HL-60 (cell line): ENCODE data around the gene NPR3.

Experiments
- DNase-seq, 2 experiments: peaks; one replicate each; pipeline ENCODE4 v3.0.0-alpha.2; 2010 to 2020; ENCODE audit warnings: low read depth in 1 of 2, low spot score in 1 of 2
- H3K27ac ChIP-seq: fragments of 250-450 bp; sonication (Bioruptor Pico); replicated peaks from 2 replicates; pipeline ENCODE4 v1.5.1; 2020; ENCODE audit warnings: mild to moderate bottlenecking, moderate library complexity
- H3K27me3 ChIP-seq: fragments of 250-450 bp; sonication (Bioruptor Pico); 2 replicates; pipeline ENCODE4 v1.5.1; 2021; ENCODE audit warnings: mild to moderate bottlenecking, moderate library complexity; ENCODE audit not compliant: insufficient read depth, poor library complexity, severe bottlenecking
- H3K4me3 ChIP-seq: replicated peaks from 2 replicates; pipeline ENCODE4 v1.5.1; 2011; ENCODE audit warnings: mild to moderate bottlenecking, control low read depth, low read length; ENCODE audit not compliant: insufficient read depth
- GABPA ChIP-seq: IDR thresholded peaks from 2 replicates; pipeline ENCODE4 v1.6.1; 2012; ENCODE audit warnings: low read depth
- POLR2AphosphoS5 ChIP-seq: IDR thresholded peaks from 2 replicates; pipeline ENCODE4 v1.6.1; 2012; ENCODE audit warnings: low read depth
- SPI1 ChIP-seq: IDR thresholded peaks from 2 replicates; pipeline ENCODE4 v1.6.1; 2012; ENCODE audit warnings: low read depth, mild to moderate bottlenecking, borderline replicate concordance
- TF ChIP-seq, protein P1 (sequence below): IDR thresholded peaks from one replicate; pipeline ENCODE4 v1.5.1; 2011; ENCODE audit warnings: low read length, control low read depth, inconsistent platforms; ENCODE audit not compliant: insufficient read depth
- TF ChIP-seq, protein P2 (sequence below): IDR thresholded peaks from 2 replicates; pipeline ENCODE4 v1.6.1; 2012; ENCODE audit warnings: low read depth; ENCODE audit not compliant: insufficient replicate concordance

The NPR3 gene

DNA sequence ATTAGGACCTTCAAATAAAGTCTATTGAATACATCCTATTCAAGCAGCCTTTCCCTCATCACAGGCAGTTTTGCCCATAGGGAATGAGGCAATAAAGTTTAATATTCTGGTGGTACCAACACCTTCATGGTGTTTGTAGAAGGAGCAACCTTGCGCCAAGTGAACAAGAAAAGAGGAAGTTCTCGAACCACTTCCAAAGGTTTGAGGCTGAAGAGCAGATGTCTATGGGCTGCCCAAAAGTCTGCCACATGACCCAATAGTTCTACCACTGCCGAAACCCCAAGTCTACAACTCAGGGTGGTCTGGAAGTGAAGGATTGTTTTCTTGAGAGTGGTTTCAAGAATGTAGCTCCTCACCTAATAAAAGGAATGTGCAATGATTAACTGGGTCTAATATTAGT lies 123.1 kb downstream of the NPR3 start:
- no peak for TF ChIP-seq GABPA
- TF ChIP-seq POLR2AphosphoS5, result no peak
- TF ChIP-seq SPI1, result no peak
- TF ChIP-seq, protein P1, sequence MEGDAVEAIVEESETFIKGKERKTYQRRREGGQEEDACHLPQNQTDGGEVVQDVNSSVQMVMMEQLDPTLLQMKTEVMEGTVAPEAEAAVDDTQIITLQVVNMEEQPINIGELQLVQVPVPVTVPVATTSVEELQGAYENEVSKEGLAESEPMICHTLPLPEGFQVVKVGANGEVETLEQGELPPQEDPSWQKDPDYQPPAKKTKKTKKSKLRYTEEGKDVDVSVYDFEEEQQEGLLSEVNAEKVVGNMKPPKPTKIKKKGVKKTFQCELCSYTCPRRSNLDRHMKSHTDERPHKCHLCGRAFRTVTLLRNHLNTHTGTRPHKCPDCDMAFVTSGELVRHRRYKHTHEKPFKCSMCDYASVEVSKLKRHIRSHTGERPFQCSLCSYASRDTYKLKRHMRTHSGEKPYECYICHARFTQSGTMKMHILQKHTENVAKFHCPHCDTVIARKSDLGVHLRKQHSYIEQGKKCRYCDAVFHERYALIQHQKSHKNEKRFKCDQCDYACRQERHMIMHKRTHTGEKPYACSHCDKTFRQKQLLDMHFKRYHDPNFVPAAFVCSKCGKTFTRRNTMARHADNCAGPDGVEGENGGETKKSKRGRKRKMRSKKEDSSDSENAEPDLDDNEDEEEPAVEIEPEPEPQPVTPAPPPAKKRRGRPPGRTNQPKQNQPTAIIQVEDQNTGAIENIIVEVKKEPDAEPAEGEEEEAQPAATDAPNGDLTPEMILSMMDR, result no peak
- TF ChIP-seq, protein P2, sequence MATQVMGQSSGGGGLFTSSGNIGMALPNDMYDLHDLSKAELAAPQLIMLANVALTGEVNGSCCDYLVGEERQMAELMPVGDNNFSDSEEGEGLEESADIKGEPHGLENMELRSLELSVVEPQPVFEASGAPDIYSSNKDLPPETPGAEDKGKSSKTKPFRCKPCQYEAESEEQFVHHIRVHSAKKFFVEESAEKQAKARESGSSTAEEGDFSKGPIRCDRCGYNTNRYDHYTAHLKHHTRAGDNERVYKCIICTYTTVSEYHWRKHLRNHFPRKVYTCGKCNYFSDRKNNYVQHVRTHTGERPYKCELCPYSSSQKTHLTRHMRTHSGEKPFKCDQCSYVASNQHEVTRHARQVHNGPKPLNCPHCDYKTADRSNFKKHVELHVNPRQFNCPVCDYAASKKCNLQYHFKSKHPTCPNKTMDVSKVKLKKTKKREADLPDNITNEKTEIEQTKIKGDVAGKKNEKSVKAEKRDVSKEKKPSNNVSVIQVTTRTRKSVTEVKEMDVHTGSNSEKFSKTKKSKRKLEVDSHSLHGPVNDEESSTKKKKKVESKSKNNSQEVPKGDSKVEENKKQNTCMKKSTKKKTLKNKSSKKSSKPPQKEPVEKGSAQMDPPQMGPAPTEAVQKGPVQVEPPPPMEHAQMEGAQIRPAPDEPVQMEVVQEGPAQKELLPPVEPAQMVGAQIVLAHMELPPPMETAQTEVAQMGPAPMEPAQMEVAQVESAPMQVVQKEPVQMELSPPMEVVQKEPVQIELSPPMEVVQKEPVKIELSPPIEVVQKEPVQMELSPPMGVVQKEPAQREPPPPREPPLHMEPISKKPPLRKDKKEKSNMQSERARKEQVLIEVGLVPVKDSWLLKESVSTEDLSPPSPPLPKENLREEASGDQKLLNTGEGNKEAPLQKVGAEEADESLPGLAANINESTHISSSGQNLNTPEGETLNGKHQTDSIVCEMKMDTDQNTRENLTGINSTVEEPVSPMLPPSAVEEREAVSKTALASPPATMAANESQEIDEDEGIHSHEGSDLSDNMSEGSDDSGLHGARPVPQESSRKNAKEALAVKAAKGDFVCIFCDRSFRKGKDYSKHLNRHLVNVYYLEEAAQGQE, result no peak
- H3K4me3 ChIP-seq, result no peak overlapping the region
- no peak overlapping the region for H3K27ac ChIP-seq
- peaks cover 3% of the 10 kb centered on the region for H3K27me3 ChIP-seq
- no peak for DNase-seq

DNA sequence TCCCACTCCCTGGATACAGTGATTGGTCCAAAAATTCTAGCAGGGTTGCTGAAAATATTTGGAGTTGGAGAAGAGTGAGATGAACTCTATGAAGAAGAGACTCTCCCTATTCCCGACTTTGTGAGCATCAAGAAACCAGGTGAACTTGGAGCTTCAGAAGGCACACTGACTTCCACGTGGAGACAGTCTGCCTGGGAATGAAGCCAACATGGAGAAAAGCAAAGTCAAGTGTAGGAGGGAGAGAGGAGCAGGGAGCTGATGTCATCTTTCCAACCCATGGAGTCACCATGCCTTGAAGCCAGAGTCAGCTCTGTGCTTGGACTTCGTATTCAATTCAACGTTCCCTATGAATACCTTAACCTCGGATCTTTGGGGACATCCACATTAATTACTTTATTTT lies 125.1 kb downstream of the NPR3 start:
- H3K4me3 ChIP-seq, result no peak overlapping the region
- H3K27me3 ChIP-seq, result peaks cover 3% of the 10 kb centered on the region
- TF ChIP-seq, protein P2, result no peak
- no peak for TF ChIP-seq GABPA
- TF ChIP-seq SPI1, result no peak
- TF ChIP-seq, protein P1, result no peak
- TF ChIP-seq POLR2AphosphoS5, result no peak
- no peak overlapping the region for H3K27ac ChIP-seq
- DNase-seq, result no peak

DNA sequence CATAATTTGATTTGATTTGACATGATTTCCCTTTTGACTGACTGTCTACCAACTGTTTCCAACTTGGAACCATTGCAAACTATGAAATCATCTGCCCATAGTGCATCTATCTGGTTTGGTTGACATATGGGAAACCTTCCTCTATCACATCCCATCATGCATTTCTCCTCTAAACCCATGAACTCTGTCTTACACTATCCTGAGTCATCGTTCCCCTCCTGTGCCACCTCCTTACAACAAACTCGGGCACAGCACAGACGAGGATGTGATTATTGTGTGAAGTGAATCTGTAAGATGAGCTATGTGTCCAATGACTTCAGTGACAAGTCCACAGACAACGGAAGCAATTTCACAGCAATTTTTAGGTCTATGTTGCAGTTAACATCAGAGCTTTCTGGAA lies 126.1 kb downstream of the NPR3 start:
- Histone ChIP-seq H3K27ac (no peak overlapping the region), H3K4me3 (no peak overlapping the region), H3K27me3 (peaks cover 3% of the 10 kb centered on the region)
- TF ChIP-seq, protein P1, result no peak
- no peak for TF ChIP-seq POLR2AphosphoS5
- TF ChIP-seq GABPA, result no peak
- TF ChIP-seq SPI1, result no peak
- TF ChIP-seq, protein P2, result no peak
- no peak for DNase-seq
